OCI-LY7 (cell line): ENCODE results near the gene B3GALT6. TPM values are rescaled to one million over a fixed set of nuclear protein-coding genes. Genes with fewer than 3 reads are reported as not detected.
A peak's percentile ranks its signal among the peaks of the same experiment; 100 is the strongest.

Source experiments
- BruUV-seq: library from RNA; stranded (reverse); fragments of 400-500 nt; replicated peaks from 2 replicates; lab custom pipeline; 2021; lab: Mats Ljungman, UMichigan
- CTCF ChIA-PET: fragments of 300-600 bp; sonication (Branson Sonifier 250); formaldehyde crosslinking; loops from one replicate; lab custom pipeline; 2022; ENCODE audit warnings: antibody characterized with exemption; ENCODE audit not compliant: unreplicated experiment; lab: Charles Lee
- POLR2A ChIA-PET: fragments of 300-600 bp; sonication (Branson Sonifier 250); formaldehyde crosslinking; loops from one replicate; lab custom pipeline; 2022; ENCODE audit warnings: antibody characterized with exemption; lab: Charles Lee
- DNase-seq: peaks from one replicate; pipeline ENCODE4 v3.0.0-alpha.2; 2015; ENCODE audit warnings: low spot score
- H2AFZ ChIP-seq: fragments of 200-600 bp; sonication (generic), shearing (Covaris generic); 2 replicates; pipeline ENCODE4 v1.6.1; 2014; ENCODE audit warnings: mild to moderate bottlenecking, antibody characterized with exemption, low read length, moderate library complexity
- H3K27ac ChIP-seq: fragments of 200-600 bp; sonication (generic); 2 replicates; pipeline ENCODE4 v1.5.1; 2014; ENCODE audit warnings: mixed run types, low read depth, mild to moderate bottlenecking, moderate library complexity, low read length, inconsistent platforms; ENCODE audit not compliant: poor library complexity, severe bottlenecking
- H3K36me3 ChIP-seq: fragments of 200-600 bp; sonication (generic); 2 replicates; pipeline ENCODE4 v1.6.1; 2014; ENCODE audit warnings: mild to moderate bottlenecking, antibody characterized with exemption, low read length, moderate library complexity, mixed read lengths; ENCODE audit not compliant: insufficient read depth
- H3K4me1 ChIP-seq: fragments of 200-600 bp; sonication (generic); 2 replicates; pipeline ENCODE4 v1.5.1; 2014; ENCODE audit warnings: mild to moderate bottlenecking, low read length; ENCODE audit not compliant: insufficient read depth, poor library complexity, severe bottlenecking
- H3K4me2 ChIP-seq: fragments of 200-600 bp; sonication (generic); 2 replicates; pipeline ENCODE4 v1.6.1; 2014; ENCODE audit warnings: mild to moderate bottlenecking, low read length
- H3K4me3 ChIP-seq: fragments of 200-600 bp; sonication (generic); 2 replicates; pipeline ENCODE4 v1.5.1; 2014; ENCODE audit warnings: mild to moderate bottlenecking, low read depth, low read length; ENCODE audit not compliant: poor library complexity, severe bottlenecking
- H3K79me2 ChIP-seq: fragments of 200-600 bp; sonication (generic); 2 replicates; pipeline ENCODE4 v1.6.1; 2016; ENCODE audit warnings: low read depth, mild to moderate bottlenecking, low read length, moderate library complexity, mixed read lengths; ENCODE audit not compliant: insufficient read depth
- H3K9me2 ChIP-seq: fragments of 200-600 bp; sonication (generic); 2 replicates; pipeline ENCODE4 v1.6.1; 2016; ENCODE audit warnings: mild to moderate bottlenecking, low read length, mixed read lengths; ENCODE audit not compliant: insufficient read depth
- H3K9me3 ChIP-seq: fragments of 200-600 bp; sonication (generic); 2 replicates; pipeline ENCODE4 v1.6.1; 2014; ENCODE audit warnings: mild to moderate bottlenecking, mixed run types, low read length, mixed read lengths
- H4K20me1 ChIP-seq: fragments of 200-600 bp; sonication (generic); 2 replicates; pipeline ENCODE4 v1.6.1; 2014; ENCODE audit warnings: mild to moderate bottlenecking, antibody characterized with exemption, low read length, moderate library complexity, mixed read lengths; ENCODE audit not compliant: insufficient read depth
- CTCF ChIP-seq: fragments of 200-600 bp; sonication (generic); conservative IDR thresholded peaks from 2 replicates; pipeline ENCODE4 v1.5.1; 2014; ENCODE audit warnings: mild to moderate bottlenecking, antibody characterized with exemption, low read length, moderate library complexity, mixed read lengths
- EZH2phosphoT487 ChIP-seq: fragments of 200-600 bp; sonication (generic); IDR thresholded peaks from 2 replicates; pipeline ENCODE4 v1.6.1; 2018; ENCODE audit warnings: low read depth, borderline replicate concordance, mild to moderate bottlenecking, mixed run types, antibody characterized with exemption, low read length, moderate library complexity, mixed read lengths
- intact Hi-C: fragments of 100-400 bp; cut with micrococcal nuclease; formaldehyde crosslinking; loops from one replicate; pipeline ENCODE4 v1.10.0; 2022; ENCODE audit not compliant: unreplicated experiment
- total RNA-seq, 2 experiments: library from RNA; depleted of rRNA in 1 of 2; stranded (reverse); fragments of >200 nt in 1 of 2; shearing (Covaris generic) in 1 of 2; gene quantifications; 2 replicates each; pipeline ENCODE4 v1.2.3, GENCODE V29; 2014 to 2022

B3GALT6 gene
- total RNA-seq, 2 experiments from 2014 or later, result 27.1 to 36.2 TPM

- no peaks in the 10 kb centered on the region for H3K4me1 ChIP-seq
Observed at GRCh38 chr1:1215881-1216605, 16.0 kb upstream of the B3GALT6 start.

GRCh38 chr1:1216770-1217620 is 15.0 kb upstream of the B3GALT6 start:
- H3K9me3 ChIP-seq, result no peaks in the 10 kb centered on the region
- no peak overlapping the region for H2AFZ ChIP-seq
- ChIA-PET CTCF (no interaction called here), POLR2A (no interaction called here)
- TF ChIP-seq CTCF, result no peak
- no peak for TF ChIP-seq EZH2phosphoT487
- no peaks in the 10 kb centered on the region for H3K79me2 ChIP-seq
- no peaks in the 10 kb centered on the region for H3K4me1 ChIP-seq
- H3K4me2 ChIP-seq, result no peak overlapping the region
- DNase-seq, result no peak
- H3K4me3 ChIP-seq, result no peak overlapping the region
- BruUV-seq, result TSS peak; percentile 90
- no peaks in the 10 kb centered on the region for H3K9me2 ChIP-seq
- peaks cover 45% of the 10 kb centered on the region for H3K36me3 ChIP-seq
- intact Hi-C loops, result no loop called here
- no peaks in the 10 kb centered on the region for H4K20me1 ChIP-seq
- H3K27ac ChIP-seq, result no peak overlapping the region

More at GRCh38 chr1:1215881-1216605, 16.0 kb upstream of the B3GALT6 start:
- no peak for TF ChIP-seq EZH2phosphoT487
- no peak for TF ChIP-seq CTCF
- H3K4me3 ChIP-seq, result no peak overlapping the region
- H3K79me2 ChIP-seq, result no peaks in the 10 kb centered on the region
- ChIA-PET CTCF (no interaction called here), POLR2A (no interaction called here)
- no peak overlapping the region for H3K27ac ChIP-seq
- no peak overlapping the region for H3K4me2 ChIP-seq
- no peak overlapping the region for H2AFZ ChIP-seq
- intact Hi-C loops, result no loop called here
- no TSS peak for BruUV-seq
- no peak for DNase-seq
- no peaks in the 10 kb centered on the region for H3K9me2 ChIP-seq
- no peaks in the 10 kb centered on the region for H3K9me3 ChIP-seq
- no peaks in the 10 kb centered on the region for H4K20me1 ChIP-seq
- H3K36me3 ChIP-seq, result peaks cover 37% of the 10 kb centered on the region
